ENCODE data around the gene RPL11. TPM values are rescaled to one million over a fixed set of nuclear protein-coding genes. Genes with fewer than 3 reads are reported as not detected.
"Not testable (repeated sequence)": the region's sequence is repeated elsewhere in the genome, so short reads cannot be mapped to it uniquely, and the experiment has no call there.

The RPL11 gene
- total RNA-seq, 1 donor from 2014 or later = 2,503 TPM

DNA sequence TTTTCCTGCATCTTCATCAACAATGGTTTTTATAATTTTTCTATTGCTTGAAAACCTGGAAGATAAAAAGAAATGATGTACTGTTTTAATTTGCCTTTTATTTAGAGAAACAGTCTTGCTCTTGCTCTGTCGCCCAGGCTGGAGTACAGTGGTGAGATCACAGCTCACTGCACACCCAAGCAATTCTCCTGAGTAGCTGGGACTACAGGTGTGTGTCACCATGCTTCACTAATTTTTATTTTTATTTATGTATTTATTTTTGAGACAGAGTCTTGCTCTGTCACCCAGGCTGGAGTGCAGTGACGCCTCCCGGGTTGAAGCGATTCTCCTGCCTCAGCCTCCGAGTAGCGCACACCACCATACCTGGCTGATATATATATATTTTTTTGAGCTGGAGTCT lies 43.0 kb upstream of the RPL11 start:
- H3K36me3 Mint-ChIP-seq = no peaks in the 10 kb centered on the region
- no peak overlapping the region for H3K27ac Mint-ChIP-seq
- Histone ChIP-seq H3K79me2 (ENCODE audit: low read depth) (no peaks in the 10 kb centered on the region), H4K20me1 (ENCODE audit: low read depth) (no peaks in the 10 kb centered on the region), H3K9ac (no peak overlapping the region), H3K9me3 (ENCODE audit: low read depth) (no peaks in the 10 kb centered on the region), H2AFZ (replicated peaks) (no peak overlapping the region), H3F3A (ENCODE audit: low read depth) (peaks cover 19% of the 10 kb centered on the region), H3K4me1 (peaks cover 15% of the 10 kb centered on the region), H3K4me2 (no peak overlapping the region), H3K36me3 (no peaks in the 10 kb centered on the region), H3K27me3 (no peaks in the 10 kb centered on the region), H3K4me3 (no peak overlapping the region), H3K27ac (no peak overlapping the region)
- TF ChIP-seq CTCF (IDR thresholded peaks at IDR 0.05) (no peak), EZH2 (IDR thresholded peaks at IDR 0.05) (no peak), EZH2phosphoT487 (IDR thresholded peaks at IDR 0.05) (no peak)
- DNase-seq (ENCODE audit: low spot score) = no peak
- H3K27me3 Mint-ChIP-seq (ENCODE audit: insufficient read depth, low read depth) = peaks cover 18% of the 10 kb centered on the region
- H3K9me3 Mint-ChIP-seq = peaks cover 7% of the 10 kb centered on the region
- H3K4me1 Mint-ChIP-seq = peaks cover 15% of the 10 kb centered on the region
- no peak overlapping the region for H3K4me3 Mint-ChIP-seq

DNA sequence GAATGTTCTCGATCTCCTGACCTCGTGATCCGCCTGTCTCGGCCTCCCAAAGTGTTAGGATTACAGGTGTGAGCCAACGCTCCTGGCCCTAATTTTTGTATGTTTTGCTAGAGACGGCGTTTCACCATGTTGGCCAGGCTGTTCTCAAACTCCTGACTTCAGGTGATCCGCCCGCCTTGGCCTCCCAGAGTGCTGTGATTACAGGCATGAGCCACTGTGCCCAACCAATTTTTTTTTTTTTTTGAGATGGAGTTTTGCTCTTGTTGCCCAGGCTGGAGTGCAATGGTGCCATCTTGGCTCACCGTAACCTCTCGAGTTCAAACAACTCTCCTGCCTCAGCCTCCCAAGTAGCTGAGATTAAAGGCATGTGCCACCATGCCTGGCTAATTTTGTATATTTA lies 42.4 kb upstream of the RPL11 start:
- H3K4me3 Mint-ChIP-seq; H3K27me3 ChIP-seq; H3K79me2 ChIP-seq (ENCODE audit: low read depth); H3K4me1 ChIP-seq; H2AFZ ChIP-seq (replicated peaks); H4K20me1 ChIP-seq (ENCODE audit: low read depth); DNase-seq (ENCODE audit: low spot score); H3K9me3 Mint-ChIP-seq; H3K4me3 ChIP-seq; H3K9ac ChIP-seq; H3K27ac Mint-ChIP-seq; H3K4me1 Mint-ChIP-seq; H3K36me3 Mint-ChIP-seq; H3K9me3 ChIP-seq (ENCODE audit: low read depth); H3K4me2 ChIP-seq; H3K27ac ChIP-seq; H3K36me3 ChIP-seq: not testable (repeated sequence)
- H3K27me3 Mint-ChIP-seq (ENCODE audit: insufficient read depth, low read depth) = peaks cover 16% of the 10 kb centered on the region
- peaks cover 14% of the 10 kb centered on the region for H3F3A ChIP-seq (ENCODE audit: low read depth)

- H3K36me3 Mint-ChIP-seq = no peaks in the 10 kb centered on the region
- peaks cover 4% of the 10 kb centered on the region for H3K9me3 Mint-ChIP-seq
- H3K27me3 Mint-ChIP-seq (ENCODE audit: insufficient read depth, low read depth) = peaks cover 16% of the 10 kb centered on the region
- no peaks in the 10 kb centered on the region for H3K27me3 ChIP-seq
- H3K4me3 ChIP-seq = no peak overlapping the region
- DNase-seq (ENCODE audit: low spot score) = no peak
- H3K79me2 ChIP-seq (ENCODE audit: low read depth) = no peaks in the 10 kb centered on the region
- H3F3A ChIP-seq (ENCODE audit: low read depth) = peaks cover 4% of the 10 kb centered on the region
- no peak overlapping the region for H3K4me2 ChIP-seq
- no peak overlapping the region for H3K9ac ChIP-seq
- no peak overlapping the region for H2AFZ ChIP-seq (replicated peaks)
- H4K20me1 ChIP-seq (ENCODE audit: low read depth) = no peaks in the 10 kb centered on the region
- no peak overlapping the region for H3K4me3 Mint-ChIP-seq
- no peaks in the 10 kb centered on the region for H3K36me3 ChIP-seq
- no peak overlapping the region for H3K27ac Mint-ChIP-seq
- H3K4me1 Mint-ChIP-seq = no peaks in the 10 kb centered on the region
- no peaks in the 10 kb centered on the region for H3K9me3 ChIP-seq (ENCODE audit: low read depth)
- TF ChIP-seq EZH2 (IDR thresholded peaks at IDR 0.05) (no peak), CTCF (IDR thresholded peaks at IDR 0.05) (no peak), EZH2phosphoT487 (IDR thresholded peaks at IDR 0.05) (no peak)
- H3K4me1 ChIP-seq = no peaks in the 10 kb centered on the region
- no peak overlapping the region for H3K27ac ChIP-seq
Observed at GRCh38 chr1:23650344-23650990, 41.1 kb upstream of the RPL11 start.

DNA sequence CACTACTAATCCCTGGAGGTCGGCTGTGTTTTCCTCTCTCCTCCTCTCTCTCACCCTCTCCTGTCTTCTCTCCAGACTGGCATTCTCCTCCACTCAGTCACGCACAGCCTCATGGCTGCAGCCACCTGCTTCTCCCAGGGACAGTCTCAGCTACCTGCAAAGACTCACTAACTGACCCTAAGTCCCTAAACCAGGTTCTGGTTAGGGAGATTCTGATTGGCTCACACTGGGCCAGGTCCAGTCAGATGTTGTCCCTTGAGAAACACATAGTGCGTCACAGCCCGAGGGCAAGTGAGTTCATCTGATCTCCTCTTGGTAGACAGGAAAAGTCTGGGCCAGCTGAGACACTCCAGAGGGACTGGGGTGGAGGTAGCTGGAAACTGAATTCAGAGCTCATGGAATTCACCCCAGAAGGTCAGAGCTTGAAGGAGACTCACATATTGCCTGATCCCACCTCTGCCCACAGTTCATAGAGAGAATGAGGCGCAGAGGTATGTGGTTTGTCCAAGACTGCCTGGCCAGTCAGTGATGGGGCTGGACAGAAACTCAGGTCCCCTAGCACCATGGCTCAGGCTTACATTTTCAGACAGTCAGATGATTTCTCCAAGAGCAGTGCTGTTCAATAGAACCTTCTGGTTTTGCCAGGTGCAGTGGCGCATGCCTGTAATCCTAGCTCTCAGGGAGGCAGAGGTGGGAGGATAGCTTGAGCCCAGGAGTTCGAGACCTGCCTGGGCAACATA lies 40.4 kb upstream of the RPL11 start:
- TF ChIP-seq EZH2 (IDR thresholded peaks at IDR 0.05) = no peak
- Histone ChIP-seq H3K27ac (no peak overlapping the region), H3K4me1 (no peaks in the 10 kb centered on the region), H3K79me2 (ENCODE audit: low read depth) (no peaks in the 10 kb centered on the region), H2AFZ (replicated peaks) (no peak overlapping the region), H4K20me1 (ENCODE audit: low read depth) (no peaks in the 10 kb centered on the region), H3K27me3 (no peaks in the 10 kb centered on the region), H3K4me3 (no peak overlapping the region), H3K9me3 (ENCODE audit: low read depth) (no peaks in the 10 kb centered on the region), H3K9ac (no peak overlapping the region), H3F3A (ENCODE audit: low read depth) (peaks cover 4% of the 10 kb centered on the region), H3K36me3 (no peaks in the 10 kb centered on the region), H3K4me2 (no peak overlapping the region)
- DNase-seq (ENCODE audit: low spot score) = no peak
- Mint-ChIP-seq H3K36me3 (no peaks in the 10 kb centered on the region), H3K27ac (no peak overlapping the region), H3K4me3 (no peak overlapping the region), H3K9me3 (no peaks in the 10 kb centered on the region), H3K4me1 (no peaks in the 10 kb centered on the region), H3K27me3 (ENCODE audit: insufficient read depth, low read depth) (peaks cover 16% of the 10 kb centered on the region)
